Endometrial microvascular endothelial cells (primary cell): ENCODE measurements around the gene HTR3C. TPM values are rescaled to one million over a fixed set of nuclear protein-coding genes. Genes with fewer than 3 reads are reported as not detected.
"Not testable (repeated sequence)": the region's sequence is repeated elsewhere in the genome, so short reads cannot be mapped to it uniquely, and the experiment has no call there.

Source experiments
- in situ Hi-C: cut with HindIII; loops from 2 replicates; pipeline ENCODE4 v1.10.0; 2017; ENCODE audit warnings: low sequenced_read_pairs, low pct_unique_long_range_greater_than_20kb; ENCODE audit errors: inconsistent ontology term
- total RNA-seq: library from RNA; depleted of rRNA; stranded (reverse); fragments of >200 nt; gene quantifications from one replicate; pipeline ENCODE4 v1.2.3, GENCODE V29; 2015; ENCODE audit errors: inconsistent ontology term

The HTR3C gene
- total RNA-seq, 1 donor from 2014 or later, result not detected

GRCh38 chr3:184028275-184028890 lies 24.5 kb upstream of the HTR3C start:
- in situ Hi-C loops, result not testable (repeated sequence)

DNA sequence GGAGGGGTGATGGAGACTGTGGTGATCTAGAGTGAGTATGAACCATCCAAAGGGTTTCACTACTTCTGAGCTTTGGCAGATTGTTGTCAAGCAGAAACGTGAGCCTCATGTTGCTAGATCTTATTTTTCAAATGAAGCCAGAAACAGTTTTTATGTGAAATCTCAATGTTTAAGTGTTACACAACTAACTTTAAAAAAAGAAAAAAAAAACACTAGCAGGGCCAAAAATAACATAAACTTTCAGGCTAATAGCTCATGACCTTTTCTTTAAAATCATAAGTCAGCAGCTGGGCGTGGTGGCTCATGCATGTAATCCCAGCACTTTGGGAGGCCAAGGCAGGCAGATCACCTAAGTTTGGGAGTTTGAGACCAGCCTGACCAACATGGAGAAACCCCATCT lies 23.4 kb upstream of the HTR3C start:
- in situ Hi-C loops, result no loop called here

GRCh38 chr3:184030536-184030935 lies 22.3 kb upstream of the HTR3C start:
- in situ Hi-C loops, result no loop called here

GRCh38 chr3:184031187-184031792 lies 21.6 kb upstream of the HTR3C start, which contains the start of gene HTR3D:
HTR3D (plus strand) TSS chr3:184031742; CDS start chr3:184031742, 0 bp downstream.
- in situ Hi-C loops, result no loop called here

DNA sequence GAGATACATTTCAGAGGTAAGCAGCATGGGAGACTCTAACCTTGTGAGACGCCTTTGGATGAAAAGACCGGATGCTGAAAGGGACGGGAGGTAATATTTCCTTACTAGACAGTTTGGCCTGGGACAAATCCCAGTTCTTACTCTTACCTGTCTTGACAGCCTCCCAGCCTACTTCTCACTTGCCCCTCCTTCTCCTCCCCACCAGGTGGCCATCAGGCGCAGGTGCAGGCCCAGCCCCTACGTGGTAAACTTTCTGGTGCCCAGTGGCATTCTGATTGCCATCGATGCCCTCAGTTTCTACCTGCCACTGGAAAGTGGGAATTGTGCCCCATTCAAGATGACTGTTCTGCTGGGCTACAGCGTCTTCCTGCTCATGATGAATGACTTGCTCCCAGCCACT lies 15.0 kb upstream of the HTR3C start:
- in situ Hi-C loops, result no loop called here

GRCh38 chr3:184038307-184038706 lies 14.5 kb upstream of the HTR3C start:
- in situ Hi-C loops, result not testable (repeated sequence)

- in situ Hi-C loops, result no loop called here
Measured at GRCh38 chr3:184039414-184039813, 13.4 kb upstream of the HTR3C start.

GRCh38 chr3:184040010-184040409 lies 12.8 kb upstream of the HTR3C start:
- in situ Hi-C loops, result no loop called here

DNA sequence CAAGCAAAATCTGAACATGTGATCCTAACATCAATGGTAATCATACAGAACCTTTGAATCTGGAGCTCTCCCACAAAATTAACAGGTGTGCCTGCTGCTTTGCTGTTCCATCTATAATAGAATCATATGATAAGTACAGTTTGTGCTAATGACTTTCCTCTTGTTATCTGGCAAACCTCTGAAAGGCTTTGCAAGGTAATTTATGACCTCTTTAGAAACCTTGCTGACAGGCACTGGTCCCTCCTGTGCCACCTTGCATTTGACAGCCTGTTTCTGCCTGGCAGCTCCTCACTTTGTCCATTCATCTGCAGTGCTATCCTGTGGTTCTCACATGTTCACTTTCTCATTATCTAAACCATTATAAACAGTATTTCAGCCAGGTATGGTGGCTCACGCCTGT lies 10.2 kb upstream of the HTR3C start:
- in situ Hi-C loops, result no loop called here

GRCh38 chr3:184045995-184046394 lies 6.9 kb upstream of the HTR3C start:
- in situ Hi-C loops, result no loop called here

DNA sequence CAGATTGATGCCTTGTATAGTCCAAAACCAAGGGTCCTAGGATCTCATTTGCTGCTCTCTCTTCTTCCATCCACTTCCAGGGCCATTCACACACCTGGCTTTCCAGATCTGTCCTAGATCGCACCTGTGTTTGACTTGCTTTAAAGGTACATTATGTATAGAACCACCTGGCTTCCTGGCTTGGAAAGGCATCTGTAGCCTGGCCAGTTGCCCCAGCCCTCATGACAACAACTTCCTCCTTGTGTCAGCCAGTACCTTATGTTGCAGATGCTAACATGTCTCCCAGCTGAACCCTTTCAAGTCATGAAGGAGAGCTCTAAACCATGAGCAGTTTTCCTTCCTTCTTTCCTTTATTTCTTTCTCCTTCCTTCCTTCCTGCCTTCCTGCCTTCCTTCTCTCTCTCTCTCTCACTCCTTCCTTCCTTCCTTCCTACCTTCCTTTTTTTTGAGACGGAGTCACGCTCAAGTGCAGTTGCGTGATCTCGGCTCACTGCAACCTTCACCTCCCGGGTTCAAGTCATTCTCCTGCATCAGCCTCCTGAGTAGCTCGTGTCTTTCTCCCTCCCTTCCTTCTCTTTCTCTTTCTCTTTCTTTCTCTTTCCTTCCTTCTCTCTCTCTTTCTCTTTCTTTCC lies 2.5 kb upstream of the HTR3C start:
- in situ Hi-C loops, result no loop called here

DNA sequence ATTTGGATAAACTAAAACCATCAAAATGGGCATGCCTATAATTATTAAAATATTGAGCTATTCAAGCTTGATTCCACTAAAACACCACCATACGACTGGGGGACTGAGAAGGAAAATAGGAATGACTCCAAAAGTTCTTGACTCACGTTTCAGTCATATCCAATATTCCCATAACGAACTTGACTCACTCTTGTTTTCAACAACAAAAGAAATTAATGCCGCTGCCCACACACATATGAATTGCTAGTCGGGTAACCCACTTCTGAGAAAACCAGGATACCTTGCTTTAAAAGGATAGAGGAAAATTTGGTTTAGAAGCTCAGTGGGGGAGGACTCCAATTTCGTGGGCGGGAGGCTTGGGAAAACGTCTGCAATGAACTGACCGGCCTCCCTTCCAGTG lies 5.2 kb downstream of the HTR3C start:
- in situ Hi-C loops, result no loop called here

DNA sequence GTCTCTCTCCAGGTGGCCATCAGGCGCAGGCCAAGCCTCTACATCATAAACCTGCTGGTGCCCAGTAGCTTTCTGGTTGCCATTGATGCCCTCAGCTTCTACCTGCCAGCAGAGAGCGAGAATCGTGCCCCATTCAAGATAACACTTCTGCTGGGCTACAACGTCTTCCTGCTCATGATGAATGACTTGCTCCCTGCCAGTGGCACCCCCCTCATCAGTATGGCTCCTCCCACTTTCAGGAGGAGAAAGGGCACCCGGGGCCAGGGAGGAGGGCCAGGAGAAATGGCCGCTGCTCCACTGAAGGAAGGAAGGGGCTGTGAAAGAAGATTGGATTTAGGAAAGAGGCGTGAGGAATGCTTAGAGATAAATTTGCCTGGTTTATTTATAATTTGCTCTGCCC lies 6.6 kb downstream of the HTR3C start:
- in situ Hi-C loops, result no loop called here

GRCh38 chr3:184062637-184063036 lies 9.8 kb downstream of the HTR3C start:
- in situ Hi-C loops, result no loop called here

- in situ Hi-C loops, result no loop called here
Measured at GRCh38 chr3:184066211-184066610, 13.4 kb downstream of the HTR3C start.

GRCh38 chr3:184067573-184068055 lies 14.8 kb downstream of the HTR3C start:
- in situ Hi-C loops, result no loop called here

DNA sequence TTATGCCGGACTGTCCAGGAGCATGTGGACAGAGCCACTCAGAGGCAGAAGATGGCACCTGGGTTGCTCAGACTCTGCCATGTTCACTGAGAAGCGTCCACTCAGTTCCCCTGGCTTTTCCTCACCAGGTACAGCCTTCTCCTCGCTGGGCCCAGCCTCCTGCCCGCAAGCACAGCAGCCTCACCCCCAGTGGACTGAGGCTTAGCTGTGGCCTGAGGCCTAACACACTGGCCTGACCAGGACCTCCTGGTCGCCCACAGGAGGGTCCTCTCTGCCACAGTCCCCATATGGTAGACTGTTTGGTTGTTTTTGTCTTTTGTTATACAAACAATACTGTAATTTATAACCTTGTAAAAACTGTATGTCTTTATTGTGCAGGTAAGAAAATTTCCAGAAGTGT lies 15.5 kb downstream of the HTR3C start:
- in situ Hi-C loops, result no loop called here

DNA sequence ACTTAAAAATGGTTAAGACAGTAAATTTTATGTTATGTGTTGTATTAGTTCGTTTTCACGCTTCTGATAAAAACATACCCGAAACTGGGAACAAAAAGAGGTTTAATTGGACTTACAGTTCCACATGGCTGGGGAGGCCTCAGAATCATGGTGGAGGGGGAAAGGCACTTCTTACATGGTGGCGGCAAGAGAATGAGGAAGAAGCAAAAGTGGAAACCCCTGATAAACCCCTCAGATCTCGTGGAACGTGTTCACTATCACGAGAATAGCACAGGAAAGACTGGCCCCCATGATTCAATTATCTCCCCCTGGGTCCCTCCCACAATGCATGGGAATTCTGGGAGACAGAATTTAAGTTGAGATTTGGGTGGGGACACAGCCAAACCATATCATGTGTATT lies 18.3 kb downstream of the HTR3C start:
- in situ Hi-C loops, result not testable (repeated sequence)

DNA sequence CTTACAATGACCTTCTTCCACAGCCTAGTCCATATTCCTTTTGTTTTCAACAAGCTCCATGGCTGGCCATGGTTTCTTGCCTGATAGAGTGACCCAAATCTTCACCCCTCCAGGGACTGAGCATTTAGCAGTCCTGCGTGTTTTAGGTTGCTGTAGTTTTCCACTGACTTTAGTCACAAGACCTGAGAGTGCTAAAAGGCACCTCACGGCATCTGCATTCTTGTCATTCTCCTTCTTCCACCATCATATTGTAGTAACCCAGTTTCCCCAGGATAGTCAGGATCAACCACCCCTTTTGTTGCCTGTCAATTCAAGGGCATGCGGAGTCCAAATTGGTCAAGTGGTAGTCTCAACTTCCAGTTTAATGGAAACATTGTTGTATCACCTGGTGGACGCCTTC lies 20.8 kb downstream of the HTR3C start:
- in situ Hi-C loops, result no loop called here

- in situ Hi-C loops, result no loop called here
Measured at GRCh38 chr3:184075901-184076300, 23.1 kb downstream of the HTR3C start.
